Right ventricle myocardium superior (tissue), 1 donor: ENCODE data around the gene ZNF281. TPM values are rescaled to one million over a fixed set of nuclear protein-coding genes. Genes with fewer than 3 reads are reported as not detected.
"Not testable (repeated sequence)": the region's sequence is repeated elsewhere in the genome, so short reads cannot be mapped to it uniquely, and the experiment has no call there.

ENCODE experiments used
- ATAC-seq: fragments of 200-7000 bp; cut with Tn5 transposase; one replicate; pipeline ENCODE4 v1.9.1; 2020; ENCODE audit warnings: mild to moderate bottlenecking; ENCODE audit not compliant: poor library complexity
- DNase-seq: peaks from one replicate; pipeline ENCODE4 v3.0.0-alpha.2; 2020
- intact Hi-C: fragments of 100-400 bp; cut with DNase I; formaldehyde crosslinking; loops from one replicate; pipeline ENCODE4 v1.11.2; 2022
- long read RNA-seq: library from polyadenylated mRNA; unstranded; transcript quantifications from one replicate; pipeline ENCODE4 v2.0.0, GENCODE V29; 2021
- total RNA-seq: library from RNA; stranded (reverse); fragmentation: NEBNext Ultra II Directional; extraction: Animal tissue kit (Norgen Biotek cat#: 25700); gene quantifications from one replicate; pipeline ENCODE4 v1.2.1, GENCODE V29; 2021
- donor health status: DM: no; HTN: yes; CAD: no; lungs with severe emphysema.

Gene ZNF281, protein sequence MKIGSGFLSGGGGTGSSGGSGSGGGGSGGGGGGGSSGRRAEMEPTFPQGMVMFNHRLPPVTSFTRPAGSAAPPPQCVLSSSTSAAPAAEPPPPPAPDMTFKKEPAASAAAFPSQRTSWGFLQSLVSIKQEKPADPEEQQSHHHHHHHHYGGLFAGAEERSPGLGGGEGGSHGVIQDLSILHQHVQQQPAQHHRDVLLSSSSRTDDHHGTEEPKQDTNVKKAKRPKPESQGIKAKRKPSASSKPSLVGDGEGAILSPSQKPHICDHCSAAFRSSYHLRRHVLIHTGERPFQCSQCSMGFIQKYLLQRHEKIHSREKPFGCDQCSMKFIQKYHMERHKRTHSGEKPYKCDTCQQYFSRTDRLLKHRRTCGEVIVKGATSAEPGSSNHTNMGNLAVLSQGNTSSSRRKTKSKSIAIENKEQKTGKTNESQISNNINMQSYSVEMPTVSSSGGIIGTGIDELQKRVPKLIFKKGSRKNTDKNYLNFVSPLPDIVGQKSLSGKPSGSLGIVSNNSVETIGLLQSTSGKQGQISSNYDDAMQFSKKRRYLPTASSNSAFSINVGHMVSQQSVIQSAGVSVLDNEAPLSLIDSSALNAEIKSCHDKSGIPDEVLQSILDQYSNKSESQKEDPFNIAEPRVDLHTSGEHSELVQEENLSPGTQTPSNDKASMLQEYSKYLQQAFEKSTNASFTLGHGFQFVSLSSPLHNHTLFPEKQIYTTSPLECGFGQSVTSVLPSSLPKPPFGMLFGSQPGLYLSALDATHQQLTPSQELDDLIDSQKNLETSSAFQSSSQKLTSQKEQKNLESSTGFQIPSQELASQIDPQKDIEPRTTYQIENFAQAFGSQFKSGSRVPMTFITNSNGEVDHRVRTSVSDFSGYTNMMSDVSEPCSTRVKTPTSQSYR
- total RNA-seq: 7.3 TPM
- long read RNA-seq, full-length matches to known transcripts: 8 of 9 reads
- long read RNA-seq, partial matches to known transcripts: 0 of 9 reads
- long read RNA-seq, other reads (novel, unspliced or antisense): 1 of 9 reads

- ATAC-seq: peak; percentile 100
- peak; percentile 97 for DNase-seq
- intact Hi-C loops: no loop called here
Measured at GRCh38 chr1:200409761-200410565, at the start of gene ZNF281. Gene ZNF281, minus strand, starts transcription at chr1:200410036. Its CDS starts 331 bp downstream, at chr1:200409705.

GRCh38 chr1:200458780-200459179 is 48.9 kb upstream of the ZNF281 start:
- no peak for DNase-seq
- no peak for ATAC-seq
- intact Hi-C loops: no loop called here

GRCh38 chr1:200457810-200458209 is 48.0 kb upstream of the ZNF281 start:
- DNase-seq: no peak
- intact Hi-C loops: no loop called here
- ATAC-seq: no peak

DNA sequence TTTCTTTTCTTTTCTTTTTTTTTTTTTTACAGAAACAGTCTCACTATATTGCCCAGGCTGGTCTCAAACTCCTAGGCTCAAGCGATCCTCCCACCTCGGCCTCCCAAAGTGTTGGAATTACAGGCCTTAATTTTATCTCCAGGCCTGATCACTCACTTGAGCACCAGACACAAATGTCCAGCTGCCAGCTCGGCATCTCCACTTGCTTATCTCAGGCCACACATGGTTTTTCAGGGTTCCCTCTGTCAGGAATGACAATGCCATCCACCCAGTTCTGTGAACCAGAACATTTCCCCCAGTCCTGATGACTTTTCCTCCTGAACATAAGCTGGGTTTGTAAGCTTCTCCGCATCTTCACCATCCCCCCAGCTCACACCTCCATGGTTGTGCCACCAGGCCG is 44.6 kb upstream of the ZNF281 start:
- DNase-seq (no peak), ATAC-seq (no peak)
- intact Hi-C loops: no loop called here

DNA sequence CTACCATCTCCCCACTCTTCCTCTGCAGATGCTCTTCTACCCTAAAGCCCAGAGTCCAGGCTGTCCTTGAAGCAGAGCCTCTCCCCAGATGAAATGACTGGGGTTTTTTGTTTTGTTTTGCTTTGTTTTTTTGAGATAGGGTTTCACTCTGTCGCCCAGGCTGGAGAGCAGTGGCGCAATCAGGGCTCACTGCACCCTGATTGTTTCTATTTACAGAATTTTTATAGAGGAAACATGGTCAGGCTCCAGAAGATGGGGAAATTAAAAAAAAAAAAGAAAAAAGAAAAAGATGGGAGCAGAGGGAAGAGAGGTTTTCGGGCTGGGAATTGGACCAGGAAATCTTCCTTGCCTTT is 43.7 kb upstream of the ZNF281 start:
- DNase-seq (no peak), ATAC-seq (no peak)
- intact Hi-C loops: no loop called here

GRCh38 chr1:200452850-200453552 is 43.2 kb upstream of the ZNF281 start:
- no peak for DNase-seq
- ATAC-seq: no peak
- intact Hi-C loops: no loop called here

- no peak for DNase-seq
- intact Hi-C loops: no loop called here
- no peak for ATAC-seq
Measured at GRCh38 chr1:200448034-200448762, 38.4 kb upstream of the ZNF281 start.

DNA sequence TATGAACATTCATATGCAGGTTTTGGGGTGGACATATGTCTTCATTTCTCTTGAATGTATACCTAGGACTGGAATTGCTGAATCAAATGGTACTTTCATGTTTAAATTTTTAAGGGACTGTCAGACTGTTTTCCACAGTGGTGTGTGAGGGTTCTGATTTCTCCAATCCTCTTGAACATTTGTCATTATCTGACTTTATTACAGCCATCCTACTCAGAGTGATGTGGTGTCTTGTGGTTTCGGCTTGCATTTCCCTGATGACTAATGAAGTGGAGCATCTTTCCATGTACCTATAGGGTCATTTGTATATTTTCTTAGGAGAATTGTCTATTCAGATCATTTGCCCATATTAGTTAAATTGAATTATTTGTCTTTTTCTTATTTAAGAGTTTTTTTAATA is 35.4 kb upstream of the ZNF281 start:
- ATAC-seq (no peak), DNase-seq (no peak)
- intact Hi-C loops: no loop called here

GRCh38 chr1:200444478-200444877 is 34.6 kb upstream of the ZNF281 start:
- DNase-seq (no peak), ATAC-seq (no peak)
- intact Hi-C loops: no loop called here

GRCh38 chr1:200443860-200444259 is 34.0 kb upstream of the ZNF281 start:
- intact Hi-C loops: no loop called here
- DNase-seq (no peak), ATAC-seq (no peak)

- intact Hi-C loops: no loop called here
- ATAC-seq (no peak), DNase-seq (no peak)
Measured at GRCh38 chr1:200442537-200443156, 32.8 kb upstream of the ZNF281 start.

DNA sequence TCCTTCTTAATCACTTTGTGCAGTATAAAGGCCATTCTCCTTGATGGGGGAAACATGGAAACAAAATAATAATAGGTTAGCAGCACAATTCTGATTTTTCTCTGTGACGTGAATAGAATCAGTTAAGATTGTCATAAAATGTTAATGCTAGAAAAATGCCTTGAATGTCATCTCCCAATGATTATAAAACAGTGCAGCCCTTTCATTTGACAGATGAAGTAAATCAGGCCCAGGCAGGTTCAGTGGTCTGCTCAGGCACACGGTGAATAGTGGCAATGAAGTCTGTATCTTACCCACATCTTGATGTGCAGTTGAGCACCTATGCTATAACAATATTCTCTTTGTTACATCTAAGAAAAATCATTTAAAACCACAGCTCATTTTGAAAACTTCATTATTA is 32.2 kb upstream of the ZNF281 start:
- ATAC-seq: no peak
- DNase-seq: no peak
- intact Hi-C loops: no loop called here

DNA sequence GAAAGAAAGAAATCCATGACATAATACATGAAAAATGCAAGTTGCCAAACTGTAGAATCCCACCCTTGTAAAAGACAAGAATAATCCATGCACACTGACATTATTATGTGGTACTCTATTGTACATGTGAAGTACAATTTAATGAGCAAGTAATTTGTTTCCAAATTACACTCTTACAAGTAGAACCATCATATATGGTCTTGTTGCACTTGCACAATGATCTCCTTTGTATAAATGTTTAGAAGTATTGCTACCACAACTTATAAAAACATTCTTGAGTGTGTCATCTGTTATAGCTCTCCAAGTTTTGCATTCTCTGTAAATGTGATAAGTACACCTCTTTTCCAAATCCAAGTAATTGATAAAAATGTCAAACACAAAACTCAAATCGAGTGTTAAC is 29.1 kb upstream of the ZNF281 start:
- DNase-seq: no peak
- intact Hi-C loops: no loop called here
- no peak for ATAC-seq

- intact Hi-C loops, DNase-seq: not testable (repeated sequence)
Measured at GRCh38 chr1:200438413-200438812, 28.6 kb upstream of the ZNF281 start.

DNA sequence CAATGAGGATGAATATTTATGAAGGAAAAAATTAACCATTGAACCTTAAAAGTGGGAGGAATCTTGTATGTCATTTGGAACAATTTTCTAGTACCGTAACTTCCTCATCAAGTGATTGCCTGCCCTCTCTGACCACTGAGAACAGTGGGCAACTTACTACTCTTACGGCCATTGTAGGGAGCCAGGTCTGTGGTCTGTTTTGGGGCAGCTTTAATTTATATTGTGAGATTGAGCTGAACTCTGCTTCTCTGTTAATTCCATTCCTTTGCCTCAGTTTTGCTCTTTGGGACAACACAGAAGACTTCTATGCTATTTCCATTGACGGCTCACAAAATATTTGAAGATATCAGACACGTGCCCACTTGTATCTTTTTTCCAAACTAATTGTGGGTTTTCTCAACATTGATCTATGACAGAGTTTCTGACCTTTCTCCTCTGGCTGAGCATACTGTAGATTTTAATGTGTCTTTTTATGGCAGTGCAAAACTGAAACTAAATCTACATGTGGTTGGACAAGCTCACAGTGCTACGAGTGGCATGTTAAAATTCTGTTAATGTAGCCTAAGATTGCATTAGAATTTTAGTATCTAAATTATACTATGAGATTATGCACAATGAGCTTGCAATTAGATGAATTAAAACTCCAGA is 27.8 kb upstream of the ZNF281 start:
- DNase-seq (no peak), ATAC-seq (no peak)
- intact Hi-C loops: no loop called here

More at GRCh38 chr1:200438413-200438812, 28.6 kb upstream of the ZNF281 start:
- not testable (repeated sequence) for ATAC-seq

DNA sequence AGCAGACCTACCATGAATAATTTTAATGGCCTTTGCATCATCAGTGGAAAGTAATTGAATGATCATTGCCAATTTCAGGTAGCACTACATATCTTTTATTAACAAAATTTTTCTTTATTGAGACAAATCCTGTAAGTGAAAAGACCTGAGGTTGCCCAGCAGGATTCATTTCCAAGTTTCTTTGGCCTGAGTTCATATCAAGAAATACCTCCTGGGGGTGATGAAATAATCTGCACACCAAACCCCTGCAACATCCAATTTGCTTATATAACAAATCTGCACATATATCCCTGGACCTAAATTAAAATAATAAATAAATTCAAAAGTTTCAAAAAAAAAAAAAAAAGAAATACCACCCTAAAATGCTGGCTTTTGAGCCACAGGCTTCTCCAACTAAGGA is 27.3 kb upstream of the ZNF281 start:
- DNase-seq: no peak
- intact Hi-C loops: no loop called here

GRCh38 chr1:200436436-200436835 is 26.6 kb upstream of the ZNF281 start:
- ATAC-seq (no peak), DNase-seq (no peak)

More for the DNA sequence above, 27.3 kb upstream of the ZNF281 start:
- ATAC-seq: no peak

More at GRCh38 chr1:200436436-200436835, 26.6 kb upstream of the ZNF281 start:
- intact Hi-C loops: no loop called here
